SH-SY5Y (cell line): ENCODE data around the gene TAF6.

Source experiments
- GATA2 ChIP-seq: IDR thresholded peaks from 2 replicates; pipeline ENCODE4 v1.6.1; 2011; ENCODE audit warnings: mild to moderate bottlenecking, low read depth, low read length
- GATA3 ChIP-seq: IDR thresholded peaks from 2 replicates; pipeline ENCODE4 v1.6.1; 2011; ENCODE audit warnings: low read depth, mild to moderate bottlenecking, low read length, moderate library complexity

- no peak for TF ChIP-seq GATA3
- no peak for TF ChIP-seq GATA2
Observed at GRCh38 chr7:100095289-100095688, 23.9 kb downstream of the TAF6 start.
